ENCODE results near the gene GIMAP4.
"Not testable (repeated sequence)": the region's sequence is repeated elsewhere in the genome, so short reads cannot be mapped to it uniquely, and the experiment has no call there.

GIMAP4 gene

GRCh38 chr7:150595361-150595760, 28.2 kb downstream of the GIMAP4 start:
- no peak for DNase-seq (ENCODE audit: extremely low read depth, insufficient read length)
- H3K4me3 ChIP-seq (replicated peaks; ENCODE audit: low read depth, low read length) = no peak overlapping the region
- no peaks in the 10 kb centered on the region for H3K27me3 ChIP-seq (replicated peaks; ENCODE audit: control insufficient read depth, insufficient read depth, low read length)
- TF ChIP-seq CTCF (IDR thresholded peaks at IDR 0.05; ENCODE audit: insufficient read depth, low read length, poor library complexity, severe bottlenecking) = no peak
- no peaks in the 10 kb centered on the region for H3K36me3 ChIP-seq (ENCODE audit: control insufficient read depth, insufficient read depth, low read length)

GRCh38 chr7:150603600-150603999, 36.4 kb downstream of the GIMAP4 start:
- DNase-seq (ENCODE audit: extremely low read depth, insufficient read length); H3K27me3 ChIP-seq (replicated peaks; ENCODE audit: control insufficient read depth, insufficient read depth, low read length); H3K36me3 ChIP-seq (ENCODE audit: control insufficient read depth, insufficient read depth, low read length); H3K4me3 ChIP-seq (replicated peaks; ENCODE audit: low read depth, low read length): not testable (repeated sequence)

GRCh38 chr7:150610233-150610632, 43.0 kb downstream of the GIMAP4 start:
- no peaks in the 10 kb centered on the region for H3K27me3 ChIP-seq (replicated peaks; ENCODE audit: control insufficient read depth, insufficient read depth, low read length)

GRCh38 chr7:150612925-150613324, 45.7 kb downstream of the GIMAP4 start:
- H3K4me3 ChIP-seq (replicated peaks; ENCODE audit: low read depth, low read length) = no peak overlapping the region
- DNase-seq (ENCODE audit: extremely low read depth, insufficient read length) = no peak
- H3K27me3 ChIP-seq (replicated peaks; ENCODE audit: control insufficient read depth, insufficient read depth, low read length) = no peaks in the 10 kb centered on the region
- no peak for TF ChIP-seq CTCF (IDR thresholded peaks at IDR 0.05; ENCODE audit: insufficient read depth, low read length, poor library complexity, severe bottlenecking)
- H3K36me3 ChIP-seq (ENCODE audit: control insufficient read depth, insufficient read depth, low read length) = no peaks in the 10 kb centered on the region

More at GRCh38 chr7:150610233-150610632, 43.0 kb downstream of the GIMAP4 start:
- H3K4me3 ChIP-seq (replicated peaks; ENCODE audit: low read depth, low read length) = no peak overlapping the region
- TF ChIP-seq CTCF (IDR thresholded peaks at IDR 0.05; ENCODE audit: insufficient read depth, low read length, poor library complexity, severe bottlenecking) = no peak
- no peaks in the 10 kb centered on the region for H3K36me3 ChIP-seq (ENCODE audit: control insufficient read depth, insufficient read depth, low read length)
- DNase-seq (ENCODE audit: extremely low read depth, insufficient read length) = no peak

GRCh38 chr7:150613880-150614279, 46.7 kb downstream of the GIMAP4 start:
- Histone ChIP-seq H3K27me3 (replicated peaks; ENCODE audit: control insufficient read depth, insufficient read depth, low read length) (no peaks in the 10 kb centered on the region), H3K36me3 (ENCODE audit: control insufficient read depth, insufficient read depth, low read length) (no peaks in the 10 kb centered on the region), H3K4me3 (replicated peaks; ENCODE audit: low read depth, low read length) (no peak overlapping the region)
- DNase-seq (ENCODE audit: extremely low read depth, insufficient read length) = no peak
- no peak for TF ChIP-seq CTCF (IDR thresholded peaks at IDR 0.05; ENCODE audit: insufficient read depth, low read length, poor library complexity, severe bottlenecking)

GRCh38 chr7:150614426-150614825, 47.2 kb downstream of the GIMAP4 start:
- DNase-seq (ENCODE audit: extremely low read depth, insufficient read length); H3K36me3 ChIP-seq (ENCODE audit: control insufficient read depth, insufficient read depth, low read length); H3K27me3 ChIP-seq (replicated peaks; ENCODE audit: control insufficient read depth, insufficient read depth, low read length); H3K4me3 ChIP-seq (replicated peaks; ENCODE audit: low read depth, low read length): not testable (repeated sequence)

GRCh38 chr7:150615221-150615755, 48.1 kb downstream of the GIMAP4 start:
- H3K36me3 ChIP-seq (ENCODE audit: control insufficient read depth, insufficient read depth, low read length); H3K4me3 ChIP-seq (replicated peaks; ENCODE audit: low read depth, low read length); DNase-seq (ENCODE audit: extremely low read depth, insufficient read length); H3K27me3 ChIP-seq (replicated peaks; ENCODE audit: control insufficient read depth, insufficient read depth, low read length): not testable (repeated sequence)

All from GM06990 (cell line).